ENCODE data around the gene XIRP2. TPM values are rescaled to one million over a fixed set of nuclear protein-coding genes. Genes with fewer than 3 reads are reported as not detected.

Gene XIRP2
- total RNA-seq, 1 donor from 2014 or later, result not detected

- Histone ChIP-seq H3F3A (ENCODE audit: low read depth) (no peaks in the 10 kb centered on the region), H3K36me3 (no peaks in the 10 kb centered on the region), H3K9me3 (ENCODE audit: low read depth) (peaks cover 15% of the 10 kb centered on the region), H3K27me3 (no peaks in the 10 kb centered on the region), H3K4me3 (no peak overlapping the region), H3K9ac (no peak overlapping the region), H4K20me1 (ENCODE audit: low read depth) (no peaks in the 10 kb centered on the region), H3K4me1 (no peaks in the 10 kb centered on the region), H3K27ac (no peak overlapping the region), H2AFZ (replicated peaks) (no peak overlapping the region), H3K79me2 (ENCODE audit: low read depth) (no peaks in the 10 kb centered on the region), H3K4me2 (no peak overlapping the region)
- Mint-ChIP-seq H3K4me1 (peaks cover 3% of the 10 kb centered on the region), H3K9me3 (peaks cover 22% of the 10 kb centered on the region), H3K27ac (no peak overlapping the region), H3K4me3 (no peak overlapping the region), H3K36me3 (no peaks in the 10 kb centered on the region), H3K27me3 (ENCODE audit: insufficient read depth, low read depth) (no peaks in the 10 kb centered on the region)
- DNase-seq (ENCODE audit: low spot score), result no peak
- TF ChIP-seq EZH2phosphoT487 (IDR thresholded peaks at IDR 0.05), result no peak
Measured at GRCh38 chr2:167271932-167272331, 383.7 kb downstream of the XIRP2 start.

GRCh38 chr2:167275046-167275445 is 386.8 kb downstream of the XIRP2 start:
- no peaks in the 10 kb centered on the region for H3K9me3 ChIP-seq (ENCODE audit: low read depth)
- H3K27me3 Mint-ChIP-seq (ENCODE audit: insufficient read depth, low read depth), result no peaks in the 10 kb centered on the region
- peaks cover 3% of the 10 kb centered on the region for H3K4me1 Mint-ChIP-seq
- H4K20me1 ChIP-seq (ENCODE audit: low read depth), result no peaks in the 10 kb centered on the region
- no peak for DNase-seq (ENCODE audit: low spot score)
- TF ChIP-seq, protein P1, sequence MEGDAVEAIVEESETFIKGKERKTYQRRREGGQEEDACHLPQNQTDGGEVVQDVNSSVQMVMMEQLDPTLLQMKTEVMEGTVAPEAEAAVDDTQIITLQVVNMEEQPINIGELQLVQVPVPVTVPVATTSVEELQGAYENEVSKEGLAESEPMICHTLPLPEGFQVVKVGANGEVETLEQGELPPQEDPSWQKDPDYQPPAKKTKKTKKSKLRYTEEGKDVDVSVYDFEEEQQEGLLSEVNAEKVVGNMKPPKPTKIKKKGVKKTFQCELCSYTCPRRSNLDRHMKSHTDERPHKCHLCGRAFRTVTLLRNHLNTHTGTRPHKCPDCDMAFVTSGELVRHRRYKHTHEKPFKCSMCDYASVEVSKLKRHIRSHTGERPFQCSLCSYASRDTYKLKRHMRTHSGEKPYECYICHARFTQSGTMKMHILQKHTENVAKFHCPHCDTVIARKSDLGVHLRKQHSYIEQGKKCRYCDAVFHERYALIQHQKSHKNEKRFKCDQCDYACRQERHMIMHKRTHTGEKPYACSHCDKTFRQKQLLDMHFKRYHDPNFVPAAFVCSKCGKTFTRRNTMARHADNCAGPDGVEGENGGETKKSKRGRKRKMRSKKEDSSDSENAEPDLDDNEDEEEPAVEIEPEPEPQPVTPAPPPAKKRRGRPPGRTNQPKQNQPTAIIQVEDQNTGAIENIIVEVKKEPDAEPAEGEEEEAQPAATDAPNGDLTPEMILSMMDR (IDR thresholded peaks at IDR 0.05), result no peak
- TF ChIP-seq EZH2phosphoT487 (IDR thresholded peaks at IDR 0.05) (no peak), EZH2 (IDR thresholded peaks at IDR 0.05) (no peak)
- H3K36me3 Mint-ChIP-seq, result no peaks in the 10 kb centered on the region
- H2AFZ ChIP-seq (replicated peaks), result peak overlapping the region; percentile 68
- H3K9me3 Mint-ChIP-seq, result no peaks in the 10 kb centered on the region
- H3K27ac ChIP-seq, result no peak overlapping the region
- H3K27ac Mint-ChIP-seq, result no peak overlapping the region
- H3K4me3 Mint-ChIP-seq, result no peak overlapping the region
- H3K4me2 ChIP-seq, result no peak overlapping the region
- H3K4me3 ChIP-seq, result no peak overlapping the region
- no peaks in the 10 kb centered on the region for H3K27me3 ChIP-seq
- H3K4me1 ChIP-seq, result no peaks in the 10 kb centered on the region
- H3K9ac ChIP-seq, result no peak overlapping the region
- no peaks in the 10 kb centered on the region for H3F3A ChIP-seq (ENCODE audit: low read depth)
- no peaks in the 10 kb centered on the region for H3K79me2 ChIP-seq (ENCODE audit: low read depth)
- peaks cover 5% of the 10 kb centered on the region for H3K36me3 ChIP-seq

- TF ChIP-seq EZH2 (IDR thresholded peaks at IDR 0.05), result no peak
- TF ChIP-seq, protein P1 (IDR thresholded peaks at IDR 0.05), result no peak
- TF ChIP-seq EZH2phosphoT487 (IDR thresholded peaks at IDR 0.05), result no peak
- H3K27ac Mint-ChIP-seq, result no peak overlapping the region
Measured at GRCh38 chr2:167279810-167280209, 391.5 kb downstream of the XIRP2 start.

GRCh38 chr2:167287212-167287611 is 398.9 kb downstream of the XIRP2 start:
- H3K27me3 ChIP-seq, result no peaks in the 10 kb centered on the region
- no peak overlapping the region for H3K27ac Mint-ChIP-seq
- no peak for DNase-seq (ENCODE audit: low spot score)
- H3K27ac ChIP-seq, result no peak overlapping the region
- peaks cover 8% of the 10 kb centered on the region for H3K4me1 ChIP-seq
- H3K27me3 Mint-ChIP-seq (ENCODE audit: insufficient read depth, low read depth), result no peaks in the 10 kb centered on the region
- no peak overlapping the region for H2AFZ ChIP-seq (replicated peaks)
- no peak overlapping the region for H3K4me3 Mint-ChIP-seq
- no peaks in the 10 kb centered on the region for H3K79me2 ChIP-seq (ENCODE audit: low read depth)
- no peaks in the 10 kb centered on the region for H3K36me3 ChIP-seq
- no peak overlapping the region for H3K4me2 ChIP-seq
- peaks cover 16% of the 10 kb centered on the region for H3K4me1 Mint-ChIP-seq
- peaks cover 6% of the 10 kb centered on the region for H3F3A ChIP-seq (ENCODE audit: low read depth)
- H3K36me3 Mint-ChIP-seq, result no peaks in the 10 kb centered on the region
- no peak overlapping the region for H3K9ac ChIP-seq
- no peak overlapping the region for H3K4me3 ChIP-seq
- TF ChIP-seq EZH2 (IDR thresholded peaks at IDR 0.05), result no peak
- TF ChIP-seq, protein P1 (IDR thresholded peaks at IDR 0.05), result no peak
- TF ChIP-seq EZH2phosphoT487 (IDR thresholded peaks at IDR 0.05), result no peak
- no peaks in the 10 kb centered on the region for H4K20me1 ChIP-seq (ENCODE audit: low read depth)
- no peaks in the 10 kb centered on the region for H3K9me3 ChIP-seq (ENCODE audit: low read depth)
- no peaks in the 10 kb centered on the region for H3K9me3 Mint-ChIP-seq

More at GRCh38 chr2:167279810-167280209, 391.5 kb downstream of the XIRP2 start:
- no peaks in the 10 kb centered on the region for H4K20me1 ChIP-seq (ENCODE audit: low read depth)
- H3K4me2 ChIP-seq, result no peak overlapping the region
- no peaks in the 10 kb centered on the region for H3F3A ChIP-seq (ENCODE audit: low read depth)
- H3K79me2 ChIP-seq (ENCODE audit: low read depth), result no peaks in the 10 kb centered on the region
- H3K4me1 ChIP-seq, result no peaks in the 10 kb centered on the region
- H3K4me3 ChIP-seq, result no peak overlapping the region
- no peak overlapping the region for H2AFZ ChIP-seq (replicated peaks)
- H3K4me1 Mint-ChIP-seq, result no peaks in the 10 kb centered on the region
- H3K36me3 Mint-ChIP-seq, result no peaks in the 10 kb centered on the region
- no peak overlapping the region for H3K4me3 Mint-ChIP-seq
- no peaks in the 10 kb centered on the region for H3K9me3 Mint-ChIP-seq
- no peaks in the 10 kb centered on the region for H3K27me3 ChIP-seq
- no peak overlapping the region for H3K9ac ChIP-seq
- H3K36me3 ChIP-seq, result peaks cover 5% of the 10 kb centered on the region
- H3K27me3 Mint-ChIP-seq (ENCODE audit: insufficient read depth, low read depth), result no peaks in the 10 kb centered on the region
- no peaks in the 10 kb centered on the region for H3K9me3 ChIP-seq (ENCODE audit: low read depth)
- no peak overlapping the region for H3K27ac ChIP-seq
- DNase-seq (ENCODE audit: low spot score), result peak; percentile 7

Data from neural progenitor cell (in vitro differentiated cells).